HG02840 (cell line): ENCODE data around the gene OLFM3.

ENCODE experiments used
- ATAC-seq: cut with Tn5 transposase; IDR thresholded peaks from one replicate; pipeline ENCODE4 v1.9.1; 2021; ENCODE audit warnings: mild to moderate bottlenecking, moderate library complexity, moderate number of reproducible peaks; ENCODE audit not compliant: unreplicated experiment, low FRiP score

OLFM3 gene

DNA sequence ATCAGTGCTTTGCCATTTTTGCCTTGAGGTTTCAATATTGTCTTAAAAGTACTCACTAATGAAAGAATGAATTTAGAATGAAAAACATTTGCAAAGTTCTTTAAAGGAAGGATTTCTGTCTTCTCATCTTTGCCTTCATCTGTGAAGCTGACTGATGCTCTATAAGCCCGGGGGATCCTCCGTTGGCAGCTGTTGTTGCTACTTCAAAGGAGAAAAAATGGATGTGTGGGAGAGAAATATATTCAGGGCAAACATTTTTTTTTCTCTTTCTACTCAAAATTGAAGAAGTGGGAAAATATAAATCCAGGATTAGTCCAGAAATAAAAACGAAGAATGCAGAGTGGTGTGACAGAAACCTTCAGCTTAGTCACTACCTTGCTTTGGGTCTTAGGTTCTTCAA lies 142.5 kb downstream of the OLFM3 start:
- ATAC-seq, result no peak

DNA sequence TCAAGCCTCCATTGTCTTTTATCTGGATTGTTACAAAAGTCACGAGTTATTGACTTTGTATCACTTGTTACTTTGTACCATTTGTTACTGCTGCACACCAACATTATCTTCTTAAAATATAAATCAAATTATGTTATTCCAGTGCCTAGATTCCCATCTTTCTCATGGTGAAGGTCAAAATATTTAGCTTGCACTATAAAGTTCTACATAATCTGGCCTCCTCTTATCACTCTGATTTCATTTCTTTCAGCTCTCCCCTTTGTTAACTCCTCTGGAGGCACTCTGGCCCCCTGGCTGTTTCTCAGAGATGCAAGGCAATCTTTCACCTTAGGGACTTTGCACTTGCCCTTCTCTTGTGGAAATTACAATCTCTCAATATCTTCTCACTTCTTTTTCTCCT lies 143.8 kb downstream of the OLFM3 start:
- no peak for ATAC-seq

DNA sequence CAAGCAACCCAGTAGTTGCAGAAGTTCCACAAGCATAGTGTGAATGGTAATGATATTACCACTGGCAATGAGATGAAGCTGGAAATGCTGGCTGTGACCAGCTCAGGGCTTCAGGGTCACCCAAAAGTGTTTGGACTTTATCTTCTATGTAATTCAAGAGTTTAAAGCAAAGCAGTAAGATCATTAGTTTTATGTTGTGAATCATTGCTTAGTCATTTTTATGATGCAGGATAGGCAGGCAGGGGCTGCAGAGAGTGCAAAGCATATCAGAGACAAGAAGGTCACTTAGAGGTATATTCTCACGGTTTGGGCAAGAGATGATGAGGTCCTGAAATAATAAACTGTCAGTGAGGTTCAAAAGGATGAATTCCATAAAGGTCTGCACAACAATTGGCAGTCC lies 147.4 kb downstream of the OLFM3 start:
- no peak for ATAC-seq

DNA sequence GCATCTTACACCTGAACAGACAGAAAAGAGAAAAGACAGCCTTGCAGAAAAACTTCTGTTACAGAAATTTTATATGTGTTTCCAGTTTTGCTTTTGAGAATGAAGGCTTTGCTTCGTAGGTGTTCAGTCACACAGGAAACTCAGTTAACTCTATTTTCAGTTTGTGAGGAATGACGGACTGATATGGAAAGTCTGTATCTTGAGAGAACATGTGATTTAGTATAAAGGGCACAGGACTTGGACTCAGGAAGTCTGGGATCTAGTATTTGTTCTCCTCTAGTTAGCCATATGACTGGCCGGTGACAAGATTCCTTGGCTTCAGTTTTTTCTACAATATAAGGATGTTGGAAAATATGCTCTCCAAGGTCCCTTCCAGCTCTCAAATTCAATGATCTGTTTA lies 149.1 kb downstream of the OLFM3 start:
- ATAC-seq, result no peak

DNA sequence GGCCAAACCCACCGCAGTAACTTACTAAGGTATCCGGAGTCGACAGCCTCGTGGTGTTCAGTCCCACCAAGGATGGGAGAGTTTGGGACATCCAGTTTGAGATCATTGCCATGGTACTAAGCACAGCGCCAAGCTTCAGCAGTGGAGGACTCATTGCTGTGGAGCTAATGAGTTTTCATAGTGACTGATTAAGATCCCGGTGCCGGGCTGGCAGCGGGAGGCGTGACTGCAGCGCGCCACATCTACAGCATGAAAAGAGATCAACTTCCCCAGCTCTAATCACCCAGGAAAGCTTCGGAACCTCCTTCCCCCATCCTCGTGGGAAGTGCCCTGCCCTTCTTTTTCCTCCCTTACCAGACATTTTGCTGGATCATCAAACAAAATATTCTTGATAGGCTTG lies 149.9 kb downstream of the OLFM3 start:
- no peak for ATAC-seq

DNA sequence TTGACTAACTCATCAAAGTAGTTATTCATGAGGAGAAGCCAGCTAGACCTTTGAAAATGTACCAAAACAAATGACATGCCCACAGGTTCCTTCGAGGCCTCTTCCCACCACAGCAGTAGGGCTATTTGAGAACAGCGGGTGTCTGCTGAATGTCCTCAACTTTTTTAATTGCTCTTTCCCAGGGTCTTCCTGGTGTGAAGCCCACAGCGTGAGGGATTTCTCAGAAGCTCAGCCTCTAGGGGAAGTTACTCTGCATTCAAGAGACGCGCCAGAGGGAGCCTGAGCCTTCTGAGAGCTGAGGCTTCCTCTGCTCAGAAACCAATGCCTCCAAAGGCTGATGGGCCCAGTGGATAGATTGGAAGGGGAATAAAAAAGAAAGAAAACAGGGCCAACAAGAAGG lies 153.6 kb downstream of the OLFM3 start:
- ATAC-seq, result no peak

DNA sequence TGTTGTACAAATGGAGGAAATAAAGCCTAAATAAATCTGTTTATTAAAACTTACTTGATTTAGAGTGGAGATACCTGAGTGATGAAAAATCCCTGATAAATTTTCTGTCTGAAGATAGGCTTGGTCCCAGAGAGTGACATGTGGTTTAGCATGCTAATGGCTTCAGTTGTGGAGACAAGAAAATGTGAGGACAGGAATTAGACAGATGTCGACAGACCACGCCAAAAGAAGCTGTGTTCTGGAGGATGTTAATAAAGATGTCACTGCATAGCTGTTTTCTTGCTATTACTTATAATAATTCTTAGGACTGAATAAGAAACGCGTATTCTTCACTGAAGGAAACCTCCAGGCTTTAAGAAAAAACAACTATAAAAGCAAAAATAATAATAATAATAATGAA lies 154.9 kb downstream of the OLFM3 start:
- ATAC-seq, result no peak

DNA sequence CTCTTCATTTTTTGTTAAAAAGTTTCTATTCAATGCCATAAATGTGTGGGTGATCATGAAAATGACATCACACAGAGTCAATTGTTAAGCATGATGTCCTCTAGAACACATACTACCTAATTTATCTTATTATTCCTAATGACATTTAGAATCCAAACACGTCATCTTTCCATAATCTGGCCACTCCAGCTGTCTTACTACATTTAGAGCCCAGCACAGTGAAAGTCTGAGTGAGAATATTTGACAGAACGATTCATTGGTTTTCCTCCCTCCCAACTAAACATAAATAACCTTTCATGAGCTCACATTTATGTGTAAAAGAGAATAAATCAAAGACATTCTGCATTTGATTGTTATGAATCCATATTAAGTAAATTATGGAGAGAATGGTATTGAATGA lies 160.7 kb downstream of the OLFM3 start:
- no peak for ATAC-seq

DNA sequence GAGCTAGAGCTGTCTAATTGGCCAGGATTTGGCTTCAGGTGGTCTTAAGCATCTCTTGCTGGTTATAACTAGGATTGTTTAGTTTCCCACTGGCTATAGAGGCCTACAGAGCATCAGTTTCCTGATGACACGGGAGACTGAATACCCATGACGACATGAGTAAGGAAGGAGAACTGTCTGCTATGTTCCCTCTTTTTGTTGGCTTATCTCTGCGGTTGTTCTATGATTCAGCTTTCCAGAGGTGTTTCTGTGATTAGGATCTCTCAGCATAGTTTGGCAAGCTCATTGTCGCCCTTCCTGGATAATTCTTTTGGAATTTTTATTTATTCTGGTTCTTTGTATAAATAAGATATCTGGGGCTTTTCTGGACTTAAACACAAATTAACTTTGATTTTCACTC lies 163.4 kb downstream of the OLFM3 start:
- ATAC-seq, result no peak

DNA sequence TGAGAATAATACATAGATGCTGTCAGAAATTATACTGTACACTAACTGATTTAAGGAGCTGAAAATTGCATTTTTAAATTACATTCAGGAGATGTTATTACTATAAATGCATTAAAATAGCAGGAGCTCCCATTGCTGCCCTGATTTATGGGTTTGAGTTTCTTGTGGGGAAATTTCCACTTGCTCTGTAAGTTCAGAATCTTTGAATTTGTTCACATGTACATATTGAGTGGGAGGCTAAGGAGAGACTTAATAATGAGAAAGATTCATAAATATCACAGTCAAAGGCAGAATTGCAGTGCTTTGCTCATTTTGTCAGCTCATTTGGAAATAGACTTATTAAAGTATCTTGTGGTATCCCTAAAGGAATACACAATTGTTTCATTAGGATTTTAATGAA lies 170.3 kb downstream of the OLFM3 start:
- ATAC-seq, result no peak

DNA sequence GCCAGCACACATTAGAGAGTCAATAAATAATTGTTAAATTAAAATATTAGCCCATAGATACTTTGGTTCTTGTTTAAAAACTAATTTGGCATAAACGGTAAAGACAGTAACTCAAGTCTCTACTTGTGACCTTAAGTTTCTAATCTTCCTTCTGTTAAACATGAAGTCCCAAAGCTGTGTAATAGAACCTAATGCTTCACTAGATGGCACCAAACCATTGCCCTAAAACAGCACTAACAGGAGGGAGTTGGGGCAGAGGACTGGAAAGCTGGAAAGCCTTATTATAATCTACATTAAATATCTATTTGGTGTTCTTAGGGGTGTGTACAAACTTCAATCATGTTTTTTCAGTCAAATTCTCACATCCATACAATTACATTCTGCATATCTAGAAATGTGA lies 176.7 kb downstream of the OLFM3 start:
- no peak for ATAC-seq

DNA sequence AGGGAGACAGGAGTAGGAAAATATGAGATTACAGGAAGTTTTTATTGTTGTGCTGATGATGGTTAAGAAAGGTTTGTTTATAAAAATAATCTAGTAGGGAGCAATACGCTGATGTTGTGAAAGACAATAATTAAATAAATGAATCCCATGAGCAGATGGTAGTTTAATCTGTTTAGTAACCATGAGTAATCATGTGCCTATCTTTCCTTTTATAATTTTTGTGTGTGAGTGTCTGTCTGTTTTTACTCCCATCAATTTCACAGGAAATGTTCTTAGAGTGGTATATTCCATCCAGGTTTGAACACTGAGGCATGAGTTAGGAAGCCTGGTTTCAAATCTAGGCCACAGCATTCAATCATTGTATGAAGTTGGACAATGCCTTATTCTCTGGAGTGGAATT lies 180.5 kb downstream of the OLFM3 start:
- no peak for ATAC-seq

DNA sequence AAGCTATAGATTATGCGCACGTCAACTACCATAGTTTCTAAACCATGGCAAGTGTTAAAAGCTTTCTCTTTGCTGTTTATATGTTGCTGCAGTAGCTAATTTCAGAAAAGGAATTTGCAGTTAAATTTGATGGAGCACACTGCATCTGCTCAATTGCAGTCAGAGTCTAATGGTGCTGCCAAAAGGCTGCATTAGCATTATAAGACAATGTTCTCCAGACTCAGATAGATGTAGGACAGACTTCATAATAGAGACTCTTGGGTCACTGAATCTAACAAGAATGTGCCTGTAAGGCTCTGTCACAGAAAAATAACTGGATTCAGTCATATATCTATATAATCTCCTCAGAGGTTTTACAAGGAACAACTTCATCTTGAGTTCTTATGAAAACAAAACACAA lies 198.3 kb downstream of the OLFM3 start:
- no peak for ATAC-seq

DNA sequence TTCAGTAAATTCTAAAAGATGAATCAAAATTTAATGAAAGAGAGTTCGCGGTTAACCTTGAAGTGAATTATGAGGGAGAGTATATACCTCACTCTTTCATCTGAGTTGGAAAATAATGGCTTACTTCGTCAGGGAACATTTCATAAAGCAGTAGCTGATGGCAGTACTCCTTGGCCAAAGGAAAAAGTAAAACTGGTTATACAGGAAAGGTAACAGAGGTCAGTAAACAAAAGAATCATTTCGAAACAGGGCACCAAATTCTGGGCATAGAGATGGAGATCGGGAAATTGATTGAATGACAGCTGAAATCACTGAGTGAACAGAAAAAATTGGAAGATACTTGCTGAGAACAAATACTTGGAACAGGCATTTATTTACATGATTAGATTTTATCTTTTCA lies 199.0 kb downstream of the OLFM3 start:
- no peak for ATAC-seq

DNA sequence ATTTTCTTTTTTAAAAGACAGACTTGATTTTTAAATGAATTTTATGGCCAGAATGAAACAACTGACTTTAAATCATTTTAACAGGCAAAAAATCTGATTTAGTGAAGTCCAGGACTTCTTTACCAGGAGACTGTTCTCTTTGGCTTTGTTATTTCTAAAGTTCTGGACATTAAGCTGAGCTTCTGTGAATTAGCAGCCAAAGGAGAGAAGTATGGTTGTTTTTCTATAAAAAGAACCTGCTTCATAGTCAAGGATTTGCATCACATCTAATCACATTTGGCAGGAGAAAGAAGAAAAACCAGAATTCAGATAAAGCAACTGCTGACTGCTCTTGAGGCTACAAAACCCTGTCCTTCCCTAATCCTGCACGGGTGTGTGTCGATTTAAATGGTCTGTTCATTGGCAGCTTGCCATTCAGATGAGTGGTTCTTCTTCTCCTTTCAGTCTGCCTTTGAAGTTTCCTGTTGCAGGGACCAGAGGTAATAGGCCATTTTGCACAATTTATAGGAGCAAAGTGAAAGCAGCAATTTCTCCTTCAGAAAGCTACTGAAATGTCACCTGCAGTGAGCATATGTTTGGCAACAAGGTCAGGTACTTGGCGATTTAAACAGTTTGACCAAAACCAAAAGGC lies 215.4 kb downstream of the OLFM3 start:
- ATAC-seq, result no peak

DNA sequence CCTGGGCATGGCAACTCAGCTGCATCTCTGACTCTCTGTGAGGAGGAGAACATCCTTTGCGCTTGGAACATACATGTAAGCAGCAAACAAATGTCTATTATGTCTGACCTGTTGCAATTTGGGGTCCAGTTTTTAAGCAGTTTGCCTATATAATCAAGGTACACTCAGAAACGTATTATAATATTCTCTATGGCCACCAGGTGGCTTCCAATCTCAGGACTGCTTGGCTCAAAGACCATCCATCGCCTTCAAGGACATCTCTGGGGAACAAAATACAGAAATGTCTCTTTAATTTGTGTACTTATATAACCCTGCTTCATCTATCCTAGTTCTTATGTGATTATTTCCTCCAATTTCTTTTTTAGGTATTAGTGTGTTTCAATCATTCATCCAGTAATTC lies 227.2 kb downstream of the OLFM3 start:
- peak; percentile 70 for ATAC-seq

DNA sequence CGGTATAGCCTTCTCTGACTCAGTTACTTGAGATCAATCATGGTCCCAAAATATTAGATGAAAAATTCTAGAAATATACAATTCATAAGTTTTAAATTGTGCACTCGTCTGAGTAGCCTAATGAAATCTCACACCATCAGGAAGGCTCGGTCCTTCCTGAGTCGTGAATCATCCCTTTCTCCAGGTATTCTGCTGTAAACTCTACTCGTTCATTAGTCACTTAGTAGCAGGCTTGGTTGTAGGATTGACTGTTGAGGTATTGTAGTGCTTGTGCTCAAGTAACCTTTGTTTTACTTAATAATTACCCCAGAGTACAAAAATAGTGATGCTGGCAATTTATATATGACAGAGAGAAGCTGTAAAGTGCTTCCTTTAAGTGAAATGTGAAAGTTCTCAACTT lies 238.7 kb downstream of the OLFM3 start:
- no peak for ATAC-seq

DNA sequence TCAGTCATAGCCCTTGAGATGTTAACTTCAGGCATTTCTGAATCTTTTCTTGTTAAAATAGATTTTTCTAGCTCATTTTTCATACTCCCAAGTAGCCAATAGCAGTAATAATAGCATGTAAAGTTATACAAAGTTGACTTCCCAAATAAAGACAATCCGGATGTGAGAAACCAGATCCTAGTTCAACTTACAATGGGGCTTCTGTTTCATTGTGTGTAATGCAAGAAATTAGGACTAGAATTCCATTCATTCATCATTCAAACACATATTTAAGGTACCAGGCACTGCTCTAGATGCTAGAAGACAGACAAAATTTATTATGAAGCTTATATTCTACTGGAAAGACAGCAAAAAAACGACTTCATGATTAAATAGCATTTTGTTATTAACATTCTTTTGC lies 240.3 kb downstream of the OLFM3 start:
- ATAC-seq, result no peak
